HG03139 (cell line): ENCODE data around the gene TGM1.

Experiments
- ATAC-seq: cut with Tn5 transposase; IDR thresholded peaks from one replicate; pipeline ENCODE4 v1.9.1; 2021; ENCODE audit not compliant: unreplicated experiment

The TGM1 gene

DNA sequence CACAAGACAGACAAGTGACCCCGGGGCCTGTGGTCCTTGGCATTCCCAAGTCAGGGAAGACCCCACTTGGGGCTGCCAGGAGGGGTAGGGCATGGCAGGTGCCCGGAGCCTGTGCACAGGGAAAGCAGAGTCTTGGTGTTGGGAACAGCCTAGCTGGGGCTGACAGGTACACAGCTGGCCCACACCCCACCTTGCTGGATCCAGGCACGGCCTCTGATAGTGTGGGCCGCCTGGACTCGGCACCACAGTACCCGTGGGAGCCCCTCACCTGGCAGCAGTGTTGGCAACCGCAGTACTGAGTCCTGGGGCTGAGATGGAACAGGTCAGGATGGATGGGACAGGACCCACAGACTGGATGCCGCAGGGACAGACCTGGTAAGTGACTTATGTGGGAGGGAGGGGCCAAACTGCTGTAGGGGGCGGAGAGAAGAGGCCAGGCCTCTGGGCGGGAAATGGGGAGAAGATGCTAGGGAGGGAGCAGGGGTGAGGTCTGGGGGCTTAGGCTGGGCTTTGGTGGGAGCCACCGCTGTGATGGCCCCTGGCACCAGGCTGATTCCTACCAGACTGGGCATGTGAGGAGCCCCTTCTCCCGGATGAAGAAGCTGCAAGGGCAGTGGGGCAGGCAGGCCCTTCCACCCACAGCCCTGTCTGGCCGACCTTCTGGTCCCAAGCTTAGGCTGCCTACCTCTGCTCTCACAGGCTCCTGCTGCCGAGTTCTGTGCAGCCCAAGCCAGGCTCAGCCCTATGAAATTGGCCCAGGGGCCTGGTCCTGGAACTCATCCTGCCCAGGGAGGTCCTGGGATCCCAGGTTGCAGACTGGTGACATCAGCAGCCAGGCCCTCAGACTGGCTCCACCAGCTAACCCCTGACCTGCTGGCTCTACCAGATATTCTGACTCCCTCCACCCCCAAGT, at the start of gene TGM1:
Gene TGM1, minus strand, starts transcription at position 357 of the 913 bp plus-strand sequence. CDS start 825 bp downstream, outside the sequence.
- ATAC-seq: no peak

DNA sequence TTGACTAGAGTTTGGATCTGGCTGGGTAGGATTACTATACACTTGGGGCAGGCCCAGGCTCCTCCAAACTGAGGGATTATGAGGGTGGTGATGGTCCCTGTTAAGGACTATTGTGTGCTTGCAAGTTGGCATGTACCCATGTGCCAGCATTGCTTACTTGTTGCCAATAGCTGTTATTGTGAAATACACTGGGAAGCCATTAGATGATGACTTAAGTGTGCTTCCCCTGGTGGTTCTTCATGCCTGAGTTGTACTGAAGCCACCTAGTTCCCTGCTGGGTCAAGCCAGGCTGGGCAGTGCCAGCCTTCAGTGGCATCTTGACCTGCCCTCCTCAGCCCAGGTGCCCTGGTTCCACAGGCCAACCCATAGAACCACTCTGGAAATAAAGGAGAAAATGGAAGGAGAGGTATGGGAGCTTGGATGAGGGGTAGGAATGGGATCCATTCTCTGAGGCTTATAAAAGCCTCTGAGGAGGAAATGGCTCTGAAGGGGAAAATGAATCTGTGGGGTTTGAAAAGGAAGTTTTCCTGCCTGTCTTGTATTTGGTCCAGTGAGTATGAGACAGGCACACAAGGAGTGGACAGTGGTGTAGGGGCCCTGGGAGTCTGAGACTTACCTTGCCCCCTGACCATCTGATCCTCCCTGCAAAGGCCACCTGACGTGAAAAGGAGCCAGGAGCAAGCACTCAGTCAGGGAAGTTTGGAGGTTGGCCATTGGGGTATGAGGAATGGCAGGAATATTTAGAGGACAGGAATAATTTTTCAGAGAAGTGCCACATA, 49.0 kb upstream of the TGM1 start:
- no peak for ATAC-seq

DNA sequence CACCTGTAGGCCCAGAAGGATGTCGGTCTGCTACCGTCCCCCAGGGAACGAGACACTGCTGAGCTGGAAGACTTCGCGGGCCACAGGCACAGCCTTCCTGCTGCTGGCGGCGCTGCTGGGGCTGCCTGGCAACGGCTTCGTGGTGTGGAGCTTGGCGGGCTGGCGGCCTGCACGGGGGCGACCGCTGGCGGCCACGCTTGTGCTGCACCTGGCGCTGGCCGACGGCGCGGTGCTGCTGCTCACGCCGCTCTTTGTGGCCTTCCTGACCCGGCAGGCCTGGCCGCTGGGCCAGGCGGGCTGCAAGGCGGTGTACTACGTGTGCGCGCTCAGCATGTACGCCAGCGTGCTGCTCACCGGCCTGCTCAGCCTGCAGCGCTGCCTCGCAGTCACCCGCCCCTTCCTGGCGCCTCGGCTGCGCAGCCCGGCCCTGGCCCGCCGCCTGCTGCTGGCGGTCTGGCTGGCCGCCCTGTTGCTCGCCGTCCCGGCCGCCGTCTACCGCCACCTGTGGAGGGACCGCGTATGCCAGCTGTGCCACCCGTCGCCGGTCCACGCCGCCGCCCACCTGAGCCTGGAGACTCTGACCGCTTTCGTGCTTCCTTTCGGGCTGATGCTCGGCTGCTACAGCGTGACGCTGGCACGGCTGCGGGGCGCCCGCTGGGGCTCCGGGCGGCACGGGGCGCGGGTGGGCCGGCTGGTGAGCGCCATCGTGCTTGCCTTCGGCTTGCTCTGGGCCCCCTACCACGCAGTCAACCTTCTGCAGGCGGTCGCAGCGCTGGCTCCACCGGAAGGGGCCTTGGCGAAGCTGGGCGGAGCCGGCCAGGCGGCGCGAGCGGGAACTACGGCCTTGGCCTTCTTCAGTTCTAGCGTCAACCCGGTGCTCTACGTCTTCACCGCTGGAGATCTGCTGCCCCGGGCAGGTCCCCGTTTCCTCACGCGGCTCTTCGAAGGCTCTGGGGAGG, 47.9 kb upstream of the TGM1 start, which contains the start of gene LTB4R:
Gene LTB4R, plus strand, starts transcription at position 857 of the 959 bp plus-strand sequence. CDS start 4,150 bp downstream, outside the sequence.
- ATAC-seq: peak; percentile 49

DNA sequence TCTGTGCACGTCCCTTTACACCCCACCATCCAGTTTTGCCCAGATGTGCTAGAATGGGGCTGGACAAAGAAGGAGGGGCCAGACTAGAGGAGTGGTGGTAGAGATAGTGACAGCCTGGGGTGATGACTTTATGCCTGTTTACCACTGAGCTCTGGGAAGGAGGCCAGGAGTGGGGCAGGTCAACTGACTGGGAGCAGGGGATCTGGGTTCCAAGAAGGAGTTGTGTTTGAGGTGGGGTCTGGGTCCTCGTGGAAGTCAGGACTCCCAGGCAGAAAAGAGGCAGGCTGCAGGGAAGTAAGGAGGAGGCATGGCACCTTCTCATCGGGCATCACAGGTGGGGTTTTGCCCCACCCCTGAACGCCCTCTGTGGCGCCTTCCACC, 47.3 kb upstream of the TGM1 start:
- no peak for ATAC-seq

DNA sequence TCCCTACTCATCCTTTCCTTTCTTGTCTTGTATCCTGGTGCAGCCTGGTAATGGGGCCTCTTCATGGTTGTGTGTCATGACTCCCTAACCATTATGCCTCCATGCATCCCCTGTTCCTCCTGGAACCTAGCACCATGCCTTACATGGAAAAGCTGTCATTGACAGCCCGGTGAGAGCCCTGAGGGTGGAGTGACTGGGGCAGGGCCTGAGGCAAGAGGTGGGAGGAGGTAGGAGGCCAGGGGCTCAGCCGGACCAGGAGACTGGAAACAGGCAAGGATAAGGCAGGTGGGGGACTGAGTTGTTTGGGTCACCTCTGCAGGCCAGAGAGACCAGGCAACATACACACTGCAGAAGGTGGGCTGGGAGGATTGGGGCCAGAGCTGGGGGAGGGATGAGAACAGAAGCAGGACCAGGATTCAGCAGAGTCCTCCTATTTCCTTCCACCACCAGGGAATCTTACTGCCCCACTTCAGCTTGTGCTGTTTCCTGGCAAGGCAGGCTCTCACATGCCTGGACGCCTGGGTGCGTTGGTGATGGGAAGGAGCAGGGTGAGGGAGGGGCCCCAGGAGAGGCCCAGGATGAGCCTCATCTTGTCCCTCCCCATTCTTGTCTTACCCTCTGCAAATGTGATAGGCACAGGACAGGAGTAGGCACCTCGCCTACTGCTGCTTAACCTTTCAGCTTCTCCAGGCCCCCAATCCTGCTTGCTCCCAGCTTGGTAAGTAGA, 46.7 kb upstream of the TGM1 start, which contains the start of gene LTB4R2:
Gene LTB4R2, plus strand, starts transcription at position 603 of the 727 bp plus-strand sequence. CDS start 525 bp downstream, outside the sequence.
- no peak for ATAC-seq

DNA sequence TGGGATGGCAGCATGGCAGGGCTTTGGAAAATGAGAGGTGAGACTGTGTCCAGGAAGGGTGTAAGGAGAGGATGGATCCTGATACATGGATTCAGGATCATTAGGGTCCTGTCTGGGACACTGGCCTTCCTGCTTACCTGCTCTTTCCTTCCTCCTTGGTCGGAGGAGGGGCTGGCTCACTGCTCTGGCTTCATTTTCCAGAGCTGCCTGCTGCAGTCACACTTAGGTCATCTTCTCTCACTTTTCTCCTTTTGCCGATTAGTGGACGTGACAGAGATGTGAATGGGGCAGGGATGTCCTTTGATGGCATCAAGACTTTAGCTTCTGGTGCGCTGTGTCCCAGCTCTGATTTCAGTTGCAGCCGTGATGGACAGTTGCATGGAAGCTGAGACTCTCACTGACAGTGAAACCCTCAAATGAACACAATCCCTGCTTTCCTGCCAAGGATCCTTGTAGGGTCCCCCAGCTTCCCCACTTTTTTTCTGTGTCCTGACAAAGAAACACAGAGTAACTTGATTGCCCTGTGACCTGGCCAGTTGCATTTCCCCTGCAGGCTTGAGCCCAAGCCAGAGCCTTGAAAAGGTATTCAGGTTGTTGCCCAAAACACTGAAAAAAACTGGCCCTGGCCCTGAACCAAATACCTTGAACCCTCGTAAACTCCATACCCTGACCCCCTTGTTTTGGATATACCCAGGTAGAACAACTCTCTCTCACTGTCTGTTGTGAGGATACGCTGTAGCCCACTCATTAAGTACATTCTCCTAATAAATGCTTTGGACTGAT, 45.6 kb upstream of the TGM1 start:
- no peak for ATAC-seq

DNA sequence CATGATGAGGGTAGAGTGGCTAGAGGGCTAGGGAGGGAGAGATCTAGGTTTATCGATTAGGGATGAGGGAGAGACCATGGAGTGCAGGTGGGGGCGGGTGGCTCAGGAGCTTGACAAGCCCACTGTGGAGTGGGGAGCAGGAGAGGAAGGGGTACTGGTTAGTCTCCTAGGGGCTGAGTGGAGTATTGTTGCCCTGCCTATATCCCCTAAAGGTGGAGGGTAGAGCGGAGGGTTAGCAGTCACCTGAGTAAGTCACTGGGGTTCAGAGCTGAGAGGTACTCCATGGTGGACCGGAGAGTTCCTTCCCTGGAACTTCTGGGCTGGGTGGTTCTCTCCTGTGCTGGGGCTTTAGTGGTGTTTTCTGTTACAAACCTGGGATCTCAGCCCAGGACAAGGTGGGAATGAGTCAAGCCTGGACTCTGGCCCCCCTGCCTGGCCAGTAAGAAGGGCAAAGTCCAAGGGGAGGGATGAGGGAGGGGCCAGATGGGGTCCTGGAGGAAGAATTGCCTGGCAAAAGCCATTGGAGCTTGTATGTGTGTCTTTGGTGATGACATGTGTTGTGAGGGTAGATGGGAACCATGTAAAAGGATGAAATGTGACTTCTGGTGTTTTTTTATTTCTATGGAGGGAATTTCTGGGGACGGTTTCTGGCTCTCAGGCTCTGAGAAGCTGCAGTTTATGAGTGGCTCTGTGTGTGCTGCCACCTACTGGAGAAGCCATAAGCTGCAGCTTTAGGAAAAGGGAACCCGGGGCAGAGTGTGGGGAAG, 44.8 kb upstream of the TGM1 start, which contains the start of gene CIDEB:
Gene CIDEB, minus strand, starts transcription at position 403 of the 767 bp plus-strand sequence. Its CDS starts 119 bp downstream, at position 284.
- no peak for ATAC-seq

DNA sequence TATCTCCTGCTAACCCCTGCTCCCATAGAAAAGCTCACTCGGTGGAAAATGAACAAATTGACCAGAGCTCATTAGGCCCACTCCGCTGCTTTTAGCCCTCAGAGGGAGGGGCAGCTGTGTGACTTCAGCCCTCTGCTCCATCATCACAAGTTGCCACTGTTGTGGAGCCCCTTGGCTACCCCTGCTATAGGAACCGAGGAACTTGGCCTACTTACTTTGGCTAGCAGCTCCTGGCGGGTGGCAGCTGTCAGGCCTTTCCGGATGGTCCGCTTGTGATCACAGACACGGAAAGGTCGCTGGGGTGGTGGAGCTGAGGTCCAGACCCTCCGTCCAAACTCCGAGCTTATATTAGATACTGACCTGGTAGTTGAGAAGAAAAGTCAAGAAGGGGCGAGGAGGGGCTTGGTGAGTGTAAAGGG, 44.2 kb upstream of the TGM1 start:
- no peak for ATAC-seq

DNA sequence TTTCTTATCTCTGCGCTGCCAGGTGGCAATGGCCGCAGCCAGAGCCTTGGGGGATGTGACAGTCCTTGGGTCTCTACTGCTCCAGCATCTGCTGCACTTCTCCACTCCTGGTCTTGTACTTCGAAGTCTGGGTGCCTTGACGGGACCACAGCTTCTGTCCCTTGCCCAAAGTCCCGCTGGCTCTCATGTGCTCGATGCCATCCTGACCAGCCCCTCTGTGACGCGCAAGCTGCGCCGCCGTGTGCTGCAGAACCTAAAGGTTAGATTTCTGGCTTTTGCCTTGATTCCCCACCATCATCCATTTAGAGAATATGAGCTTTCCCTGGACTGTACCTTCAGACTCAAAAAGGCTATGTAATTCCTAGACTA, 41.0 kb upstream of the TGM1 start:
- ATAC-seq: no peak

DNA sequence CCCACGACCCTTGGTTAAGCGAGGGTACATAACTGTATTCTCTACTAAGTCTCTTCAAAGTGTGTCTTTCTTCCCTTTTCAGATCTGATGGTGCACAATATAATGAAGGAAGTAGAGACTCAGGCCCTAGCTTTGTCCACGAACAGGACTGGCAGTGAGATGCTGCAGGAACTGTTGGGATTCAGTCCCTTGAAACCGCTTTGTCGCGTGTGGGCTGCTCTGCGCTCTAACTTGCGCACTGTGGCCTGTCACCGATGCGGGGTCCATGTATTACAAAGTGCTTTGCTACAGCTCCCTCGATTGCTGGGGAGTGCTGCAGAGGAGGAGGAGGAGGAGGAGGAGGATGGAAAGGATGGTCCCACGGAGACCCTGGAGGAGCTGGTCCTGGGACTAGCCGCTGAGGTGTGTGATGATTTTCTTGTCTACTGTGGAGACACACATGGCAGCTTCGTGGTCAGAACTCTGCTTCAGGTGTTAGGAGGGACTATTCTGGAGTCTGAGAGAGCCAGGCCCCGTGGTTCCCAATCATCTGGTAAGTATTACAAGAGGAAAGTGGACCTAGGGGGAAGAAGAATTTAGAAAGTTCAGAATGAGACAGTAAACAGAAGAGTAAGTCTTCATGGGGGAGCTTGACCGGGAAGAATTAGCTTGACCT, 37.5 kb upstream of the TGM1 start:
- no peak for ATAC-seq

DNA sequence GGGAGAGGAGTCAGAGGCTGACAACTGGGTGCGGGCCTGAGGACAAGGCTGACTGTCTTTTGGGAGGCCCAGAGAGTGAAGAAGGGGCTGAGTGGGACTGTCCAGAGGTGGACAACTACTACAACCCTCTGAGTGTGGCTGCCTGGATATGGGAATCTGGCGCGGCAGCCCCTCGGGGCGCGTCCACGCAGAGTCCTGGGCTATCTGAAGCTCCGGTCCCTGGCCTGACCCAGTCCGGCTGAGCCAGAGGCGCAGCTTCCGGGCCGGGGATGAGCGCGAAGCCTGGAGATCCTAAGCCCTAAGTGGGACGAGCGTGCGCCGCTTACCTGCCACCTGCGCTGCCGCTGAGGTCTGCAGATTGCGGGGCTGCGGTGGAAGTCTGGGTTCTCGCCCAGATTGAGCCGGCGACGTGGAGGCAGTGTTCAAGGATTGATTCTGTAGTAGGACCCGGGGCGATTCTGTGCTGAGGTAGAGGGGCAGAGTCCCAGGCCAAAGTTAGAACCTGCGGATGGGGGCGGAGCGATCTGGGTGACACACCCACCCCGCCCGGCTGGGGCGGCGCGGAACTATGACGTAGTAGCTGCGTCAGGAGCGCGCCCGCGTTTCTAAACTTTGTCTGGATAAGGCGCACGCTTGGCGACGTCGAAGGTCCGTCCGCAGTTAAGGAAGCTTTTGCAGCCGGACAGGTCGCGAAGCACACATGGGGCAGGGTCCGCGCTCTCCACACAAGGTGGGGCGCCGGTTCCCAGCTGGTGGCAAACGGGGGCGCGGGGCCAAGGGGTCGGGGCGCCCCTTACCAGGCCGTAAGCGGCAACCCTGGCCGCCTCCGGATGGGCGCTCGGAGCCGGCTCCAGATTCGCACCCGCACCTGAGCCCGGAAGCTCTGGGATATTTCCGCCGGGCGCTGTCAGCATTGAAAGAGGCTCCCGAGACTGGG, 36.5 kb upstream of the TGM1 start, which contains the start of the genes DHRS1 and NOP9:
Gene DHRS1, minus strand, starts transcription at position 526 of the 937 bp plus-strand sequence. CDS start 674 bp downstream, outside the sequence.
Gene NOP9, plus strand, starts transcription at position 596 of the 937 bp plus-strand sequence. Its CDS starts 105 bp downstream, at position 701.
- peak; percentile 46 for ATAC-seq

DNA sequence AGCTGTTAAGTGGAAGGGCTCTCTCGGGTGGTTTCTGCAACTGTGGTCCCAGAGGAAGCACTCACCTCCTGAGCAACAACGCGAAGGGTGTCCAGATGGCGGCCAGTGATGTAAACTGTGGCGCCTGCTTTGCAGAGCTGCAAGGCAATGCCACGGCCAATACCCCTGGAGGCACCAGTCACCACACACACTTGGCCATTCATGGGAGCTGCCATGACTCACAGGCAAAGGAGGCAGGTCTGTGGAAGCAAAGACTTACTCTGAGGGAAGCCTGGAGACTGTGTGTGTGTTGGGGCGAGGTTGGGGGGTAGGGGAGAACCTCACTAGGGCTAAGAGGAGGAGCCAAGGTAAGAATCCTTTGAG, 35.9 kb upstream of the TGM1 start:
- no peak for ATAC-seq

DNA sequence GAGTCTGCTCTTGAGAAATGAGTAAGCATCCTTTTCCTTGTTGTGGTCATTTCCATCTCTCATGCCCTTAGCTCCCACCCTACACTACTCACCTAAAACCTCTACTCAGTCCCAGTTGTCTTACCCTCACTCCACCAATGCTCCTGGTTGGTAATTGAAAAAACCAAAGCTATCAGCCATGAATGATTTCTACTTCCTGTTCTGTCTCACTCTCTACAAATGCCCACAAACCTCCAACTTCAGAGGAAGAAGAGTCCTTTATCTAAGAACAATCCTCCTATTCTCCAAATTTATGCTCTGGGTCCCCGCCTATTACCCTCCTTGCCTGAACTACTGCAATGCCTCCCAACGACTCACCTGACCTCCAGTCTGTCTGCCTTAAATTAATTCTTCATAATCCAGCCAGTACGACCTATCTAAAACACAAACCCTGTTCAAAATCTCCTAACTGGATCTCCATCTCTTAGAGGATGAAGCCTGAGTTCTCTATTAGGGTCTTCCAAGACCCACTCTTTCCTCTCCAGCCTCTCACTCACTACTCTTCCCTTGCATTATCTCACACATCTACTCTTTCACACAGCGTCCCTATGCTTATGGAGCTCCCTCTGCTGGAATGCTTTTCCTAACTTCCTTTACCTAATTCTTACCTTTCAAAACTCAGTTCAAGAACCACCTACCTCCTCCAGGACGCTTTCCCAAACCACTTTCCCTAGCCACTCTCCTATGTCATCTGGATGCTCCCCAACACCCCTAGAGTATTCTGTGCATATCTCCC, 34.4 kb upstream of the TGM1 start:
- ATAC-seq: peak; percentile 22

DNA sequence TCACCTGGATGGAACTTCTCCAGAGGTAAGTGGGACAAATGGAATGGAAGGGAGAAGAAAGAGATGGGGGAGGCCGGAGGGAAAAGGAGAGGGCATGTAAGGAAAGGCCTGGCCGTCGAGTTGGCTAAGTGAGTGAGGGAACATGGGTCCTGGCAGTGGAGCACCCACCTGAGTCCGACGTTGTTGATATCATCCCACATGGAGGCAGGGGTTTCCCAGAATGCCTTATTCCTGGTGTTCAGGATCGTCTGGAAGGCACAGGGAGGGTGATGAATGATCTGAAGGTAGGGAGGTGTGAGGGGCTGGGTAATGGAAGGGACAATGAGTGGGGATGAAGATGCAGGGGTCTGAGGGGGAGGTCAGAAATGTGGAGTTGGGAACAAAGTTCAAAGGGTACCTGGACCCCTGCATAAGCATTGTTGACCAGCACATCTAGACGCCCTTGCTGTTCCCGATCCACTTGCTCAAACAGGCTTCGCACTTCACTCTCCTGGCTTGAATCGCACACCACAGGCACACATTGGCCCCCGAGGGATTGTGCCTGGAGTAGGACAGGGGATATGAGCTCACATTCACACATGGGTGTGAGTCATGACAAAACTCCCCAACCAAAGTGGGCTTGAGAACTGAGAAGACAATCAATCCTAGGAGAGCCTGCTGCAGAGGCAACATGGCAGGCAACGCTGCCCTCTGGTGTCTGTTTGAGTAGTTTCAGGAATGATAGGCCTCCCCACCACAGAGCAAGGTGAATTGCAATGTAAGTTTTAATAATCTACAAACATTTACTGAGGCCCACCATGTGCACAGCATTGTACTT, 33.6 kb upstream of the TGM1 start:
- ATAC-seq: peak; percentile 51

DNA sequence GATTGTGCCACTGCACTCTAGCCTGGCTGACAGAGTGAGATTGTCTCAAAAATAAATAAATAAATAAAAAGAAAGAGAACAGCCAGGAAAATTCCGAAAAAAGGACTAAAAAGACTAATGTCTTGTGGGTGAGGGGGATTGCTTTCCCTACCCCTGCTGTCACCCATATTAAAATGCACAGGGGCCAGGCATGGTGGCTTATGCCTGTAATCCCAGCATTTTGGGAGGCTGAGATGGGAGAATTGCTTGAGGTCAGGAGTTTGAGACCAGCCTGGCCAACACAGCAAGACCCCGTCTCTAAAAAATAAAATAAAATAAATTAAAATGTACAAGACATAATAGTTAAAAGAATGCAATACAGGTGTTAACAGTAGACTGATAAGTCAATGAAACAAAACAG, 30.5 kb upstream of the TGM1 start:
- ATAC-seq: no peak
